Astrocyte (in vitro differentiated cells and primary cell): ENCODE results near the gene SLC26A2.

ENCODE experiments used
- EZH2 ChIP-seq: IDR thresholded peaks from 2 replicates; pipeline ENCODE4 v1.6.1; 2012; ENCODE audit warnings: mild to moderate bottlenecking, low read length, inconsistent platforms; ENCODE audit not compliant: insufficient read depth
- TF ChIP-seq, protein P1 (sequence below): IDR thresholded peaks from 2 replicates; pipeline ENCODE4 v1.5.1; 2011; ENCODE audit warnings: low read depth, mild to moderate bottlenecking, inconsistent platforms, low read length, moderate library complexity; ENCODE audit not compliant: insufficient read depth

- TF ChIP-seq, protein P1, sequence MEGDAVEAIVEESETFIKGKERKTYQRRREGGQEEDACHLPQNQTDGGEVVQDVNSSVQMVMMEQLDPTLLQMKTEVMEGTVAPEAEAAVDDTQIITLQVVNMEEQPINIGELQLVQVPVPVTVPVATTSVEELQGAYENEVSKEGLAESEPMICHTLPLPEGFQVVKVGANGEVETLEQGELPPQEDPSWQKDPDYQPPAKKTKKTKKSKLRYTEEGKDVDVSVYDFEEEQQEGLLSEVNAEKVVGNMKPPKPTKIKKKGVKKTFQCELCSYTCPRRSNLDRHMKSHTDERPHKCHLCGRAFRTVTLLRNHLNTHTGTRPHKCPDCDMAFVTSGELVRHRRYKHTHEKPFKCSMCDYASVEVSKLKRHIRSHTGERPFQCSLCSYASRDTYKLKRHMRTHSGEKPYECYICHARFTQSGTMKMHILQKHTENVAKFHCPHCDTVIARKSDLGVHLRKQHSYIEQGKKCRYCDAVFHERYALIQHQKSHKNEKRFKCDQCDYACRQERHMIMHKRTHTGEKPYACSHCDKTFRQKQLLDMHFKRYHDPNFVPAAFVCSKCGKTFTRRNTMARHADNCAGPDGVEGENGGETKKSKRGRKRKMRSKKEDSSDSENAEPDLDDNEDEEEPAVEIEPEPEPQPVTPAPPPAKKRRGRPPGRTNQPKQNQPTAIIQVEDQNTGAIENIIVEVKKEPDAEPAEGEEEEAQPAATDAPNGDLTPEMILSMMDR = no peak
- no peak for TF ChIP-seq EZH2
Observed at GRCh38 chr5:149935431-149935901, 25.1 kb upstream of the SLC26A2 start.
